HCT116 (cell line): ENCODE measurements around the gene KDM3B. TPM values are rescaled to one million over a fixed set of nuclear protein-coding genes. Genes with fewer than 3 reads are reported as not detected.

Experiments
- ATAC-seq: fragments of 200-7000 bp; cut with Tn5 transposase; 2 replicates; pipeline ENCODE4 v1.9.1; 2020; ENCODE audit warnings: mild to moderate bottlenecking, moderate library complexity
- BruUV-seq: library from RNA; stranded (reverse); fragments of 400-500 nt; replicated peaks from 2 replicates; lab custom pipeline; 2021; lab: Mats Ljungman, UMichigan
- CTCF ChIA-PET: fragments of 300-600 bp; sonication (Branson Sonifier 250); formaldehyde crosslinking; loops from one replicate; lab custom pipeline; 2021; ENCODE audit warnings: antibody characterized with exemption; lab: Charles Lee
- POLR2A ChIA-PET: fragments of 300-600, 350-600 bp; sonication (Branson Sonifier 250); formaldehyde crosslinking; loops from one replicate; lab custom pipeline; 2021; ENCODE audit warnings: antibody characterized with exemption; lab: Charles Lee
- RAD21 ChIA-PET, 2 experiments: fragments of 300-600 bp; sonication (Branson Sonifier 250); formaldehyde crosslinking; loops; one replicate each; lab custom pipeline; 2023; ENCODE audit warnings: low total read pairs in 2 of 2; ENCODE audit not compliant: uncharacterized antibody in 2 of 2, unreplicated experiment in 2 of 2, low non-redundant PET in 1 of 2; lab: Charles Lee
- DNase-seq: peaks from one replicate; pipeline ENCODE4 v3.0.0-alpha.2; 2010; ENCODE audit warnings: low read depth, low spot score
- H2AFZ ChIP-seq: fragments of 200-600 bp; shearing (Covaris generic), sonication (generic); 2 replicates; pipeline ENCODE4 v1.6.1; 2017; ENCODE audit warnings: low read depth, mixed run types, mixed read lengths, antibody characterized with exemption, low read length; ENCODE audit not compliant: poor library complexity, severe bottlenecking
- H3K27ac ChIP-seq: 2 replicates; pipeline ENCODE4 v1.5.1; 2012; ENCODE audit warnings: low read depth, low read length
- H3K27me3 ChIP-seq: fragments of 200-600 bp; sonication (generic); 2 replicates; pipeline ENCODE4 v1.6.1; 2016; ENCODE audit warnings: mixed run types, low read length, mixed read lengths; ENCODE audit not compliant: insufficient read depth
- H3K36me3 ChIP-seq, 2 experiments: fragments of 200-500 bp in 1 of 2; fragments of 200-600 bp in 1 of 2; sonication (Bioruptor generic) in 1 of 2; sonication (generic) in 1 of 2; 2 replicates each; pipeline versions ENCODE4 v1.5.1 to v1.6.1; 2014 to 2016; ENCODE audit warnings: low read length in 2 of 2, inconsistent platforms in 1 of 2, mixed read lengths in 1 of 2, mixed run types in 1 of 2; ENCODE audit not compliant: insufficient read depth in 2 of 2, control insufficient read depth in 1 of 2
- H3K4me1 ChIP-seq, 2 experiments: fragments of 200-600 bp in 1 of 2; sonication (generic) in 1 of 2; 2 replicates each; pipeline versions ENCODE4 v1.5.1 to v1.6.1; 2012 to 2017; ENCODE audit warnings: low read length in 2 of 2, inconsistent platforms in 1 of 2, mild to moderate bottlenecking in 1 of 2, mixed read lengths in 1 of 2, mixed run types in 1 of 2, moderate library complexity in 1 of 2; ENCODE audit not compliant: insufficient read depth in 2 of 2, control insufficient read depth in 1 of 2
- H3K4me2 ChIP-seq: fragments of 200-600 bp; sonication (generic); 2 replicates; pipeline ENCODE4 v1.6.1; 2017; ENCODE audit warnings: mixed run types, low read length, mixed read lengths
- H3K4me3 ChIP-seq, 2 experiments: fragments of 200-600 bp in 1 of 2; sonication (generic) in 1 of 2; replicated peaks in 1 of 2; 2 replicates each; pipeline ENCODE4 v1.5.1; 2011 to 2016; ENCODE audit warnings: low read length in 2 of 2, control low read depth in 1 of 2, low read depth in 1 of 2, mild to moderate bottlenecking in 1 of 2, mixed read lengths in 1 of 2, mixed run types in 1 of 2
- H3K79me2 ChIP-seq: fragments of 200-600 bp; sonication (generic); 2 replicates; pipeline ENCODE4 v1.6.1; 2017; ENCODE audit warnings: mild to moderate bottlenecking, mixed run types, low read length, moderate library complexity, mixed read lengths; ENCODE audit not compliant: insufficient read depth
- H3K9ac ChIP-seq: fragments of 200-600 bp; sonication (generic); 2 replicates; pipeline ENCODE4 v1.6.1; 2016; ENCODE audit warnings: low read length, mixed read lengths
- H3K9me2 ChIP-seq: fragments of 200-600 bp; sonication (generic), shearing (Covaris generic); 2 replicates; pipeline ENCODE4 v1.6.1; 2017; ENCODE audit warnings: mixed run types, mild to moderate bottlenecking, moderate library complexity; ENCODE audit not compliant: insufficient read depth
- H3K9me3 ChIP-seq, 2 experiments: fragments of 200-500 bp in 1 of 2; fragments of 200-600 bp in 1 of 2; sonication (Bioruptor generic) in 1 of 2; sonication (generic) in 1 of 2; 2 replicates each; pipeline ENCODE4 v1.6.1; 2014 to 2017; ENCODE audit warnings: low read length in 2 of 2, mixed read lengths in 2 of 2, inconsistent platforms in 1 of 2, low read depth in 1 of 2, mild to moderate bottlenecking in 1 of 2, mixed run types in 1 of 2, moderate library complexity in 1 of 2; ENCODE audit not compliant: control insufficient read depth in 1 of 2, insufficient read depth in 1 of 2
- H4K20me1 ChIP-seq: fragments of 200-600 bp; sonication (generic), shearing (Covaris generic); 2 replicates; pipeline ENCODE4 v1.6.1; 2017; ENCODE audit warnings: mixed run types, mild to moderate bottlenecking, moderate library complexity; ENCODE audit not compliant: insufficient read depth
- CTCF ChIP-seq, 3 experiments: fragments of 200-600 bp in 1 of 3; sonication (generic) in 1 of 3; IDR thresholded peaks in 2 of 3; conservative IDR thresholded peaks in 1 of 3; 2 replicates each; pipeline ENCODE4 v1.5.1; 2012 to 2017; ENCODE audit warnings: low read depth in 2 of 3, low read length in 2 of 3, antibody characterized with exemption in 1 of 3, borderline replicate concordance in 1 of 3, control low read depth in 1 of 3, mild to moderate bottlenecking in 1 of 3, mixed read lengths in 1 of 3, mixed run types in 1 of 3, moderate library complexity in 1 of 3; ENCODE audit not compliant: insufficient read depth in 1 of 3
- POLR2AphosphoS5 ChIP-seq: IDR thresholded peaks from 2 replicates; pipeline ENCODE4 v1.6.1; 2011; ENCODE audit warnings: mild to moderate bottlenecking, low read depth, low read length, moderate library complexity
- SP1 ChIP-seq: IDR thresholded peaks from 2 replicates; pipeline ENCODE4 v1.6.1; 2012; ENCODE audit warnings: low read depth
- TCF7L2 ChIP-seq: IDR thresholded peaks from 2 replicates; pipeline ENCODE4 v1.7.0; 2011; ENCODE audit warnings: borderline replicate concordance, inconsistent platforms; ENCODE audit not compliant: insufficient read depth, insufficient read length; ENCODE audit errors: extremely low read depth
- YY1 ChIP-seq: IDR thresholded peaks from 2 replicates; pipeline ENCODE4 v1.6.1; 2011; ENCODE audit warnings: low read length, low read depth, moderate library complexity, mild to moderate bottlenecking; ENCODE audit not compliant: insufficient replicate concordance; ENCODE audit errors: extremely low read depth
- ZBTB33 ChIP-seq: IDR thresholded peaks from 2 replicates; pipeline ENCODE4 v1.6.1; 2011; ENCODE audit warnings: mild to moderate bottlenecking, low read length, moderate library complexity; ENCODE audit not compliant: insufficient replicate concordance; ENCODE audit errors: extremely low read depth
- ZFX ChIP-seq: fragments of 450-650 bp; IDR thresholded peaks from 2 replicates; pipeline ENCODE4 v1.6.1; 2017
- intact Hi-C: fragments of 100-400 bp; cut with micrococcal nuclease; formaldehyde crosslinking; loops from 2 replicates; pipeline ENCODE4 v1.10.0; 2022
- total RNA-seq: library from RNA; stranded (reverse); gene quantifications from one replicate; pipeline ENCODE4 v1.2.1, GENCODE V29; 2021; ENCODE audit not compliant: unreplicated experiment
- TF ChIP-seq, protein P1 (sequence below): IDR thresholded peaks from 2 replicates; pipeline ENCODE4 v1.6.1; 2012

The KDM3B gene
- total RNA-seq, 1 experiment from 2014 or later, result 65.1 TPM

- Histone ChIP-seq H4K20me1 (0 out of 2 replicates have a peak, but pooled peaks cover 4% of the 10 kb centered on the region), H3K9me2 (no peaks in the 10 kb centered on the region), H3K36me3 (peaks cover 3 to 8% of the 10 kb centered on the region in 2 experiments; a peak in 2 of 4 replicates), H3K9me3 (peaks cover 0 to 18% of the 10 kb centered on the region in 2 experiments; a peak in 2 of 4 replicates), H2AFZ (no peak overlapping the region), H3K4me2 (peak overlapping the region; percentile 81), H3K27me3 (no peaks in the 10 kb centered on the region), H3K9ac (peak overlapping the region; percentile 95), H3K4me1 (peaks cover 0 to 13% of the 10 kb centered on the region in 2 experiments; a peak in 2 of 4 replicates), H3K4me3 (peak overlapping the region; percentile 83 to 98), H3K79me2 (peaks cover 49% of the 10 kb centered on the region), H3K27ac (peak overlapping the region; percentile 90)
- TF ChIP-seq ZBTB33 (no peak), ZFX (peak; percentile 100), POLR2AphosphoS5 (peak; percentile 11; the same call in 1 of the 2 replicates), YY1 (peak; percentile 51), CTCF (IDR thresholded peaks at IDR 0.05 in 2 of 3, conservative IDR thresholded peaks at IDR 0.05 in 1 of 3; ENCODE audit: borderline replicate concordance in 1 of 3, insufficient read depth in 1 of 3, low read depth in 2 of 3, low read length in 2 of 3) (peak; percentile 30 to 56 (median 30); a peak in 3 of 6 replicates), SP1 (no peak), TCF7L2 (peak; percentile 8)
- TF ChIP-seq, protein P1, sequence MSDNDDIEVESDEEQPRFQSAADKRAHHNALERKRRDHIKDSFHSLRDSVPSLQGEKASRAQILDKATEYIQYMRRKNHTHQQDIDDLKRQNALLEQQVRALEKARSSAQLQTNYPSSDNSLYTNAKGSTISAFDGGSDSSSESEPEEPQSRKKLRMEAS, result no peak
- BruUV-seq, result no TSS peak
- RAD21 ChIA-PET, result no interaction called here
- DNase-seq, result no peak
- intact Hi-C loops, result loop anchor here (5.0 kb wide), 1 partner anchor 176 kb away; the partner anchor contains the start of genes BRD8 and KIF20A
- POLR2A ChIA-PET, result interaction anchor here (0.6 to 7.0 kb wide), 8 partner anchors 10 to 543 kb away, joined by 3 to 59 read pairs (median 4); partner anchors contain the start of genes CDC23, CDC25C and FAM53C
- ATAC-seq, result peak; percentile 73
- CTCF ChIA-PET, result interaction anchor here (0.6 to 4.6 kb wide), 17 partner anchors 9 to 270 kb away, joined by 3 to 40 read pairs (median 4); partner anchors contain the start of genes CDC25C, FAM53C and KIF20A
Observed at GRCh38 chr5:138352722-138353559, 456 bp downstream of the KDM3B start.
